GM21367 (cell line): Measurements from ENCODE around the gene ERMP1.
"Not testable (repeated sequence)": the region's sequence is repeated elsewhere in the genome, so short reads cannot be mapped to it uniquely, and the experiment has no call there.

ENCODE experiments used
- ATAC-seq: cut with Tn5 transposase; IDR thresholded peaks from one replicate; pipeline ENCODE4 v1.9.1; 2021; ENCODE audit not compliant: unreplicated experiment

Gene ERMP1

GRCh38 chr9:5784526-5785315 lies 48.2 kb downstream of the ERMP1 start:
- no peak for ATAC-seq

DNA sequence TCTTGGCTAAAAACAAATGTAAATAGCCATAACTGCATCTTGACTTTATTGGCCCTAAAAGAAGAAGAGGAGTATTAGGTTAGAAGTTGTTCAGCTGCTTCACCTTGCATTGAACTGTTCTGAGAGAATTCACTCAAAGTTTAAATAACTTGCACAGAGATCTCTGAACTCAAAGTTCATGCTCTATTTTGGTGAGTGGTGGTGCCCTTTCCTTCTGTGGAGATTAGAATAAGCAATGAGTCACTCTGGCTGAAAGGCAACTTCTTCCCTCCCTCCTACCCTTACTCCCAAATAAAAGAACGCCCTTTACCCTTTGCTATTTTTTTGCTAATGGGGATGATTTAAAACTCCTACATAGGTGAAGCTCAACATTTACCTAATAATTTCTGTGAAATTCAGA lies 48.9 kb downstream of the ERMP1 start:
- no peak for ATAC-seq

- not testable (repeated sequence) for ATAC-seq
These were observed 49.5 kb downstream of the ERMP1 start for GRCh38 chr9:5783420-5783819.

GRCh38 chr9:5779705-5780218 lies 53.2 kb downstream of the ERMP1 start:
- ATAC-seq: not testable (repeated sequence)

DNA sequence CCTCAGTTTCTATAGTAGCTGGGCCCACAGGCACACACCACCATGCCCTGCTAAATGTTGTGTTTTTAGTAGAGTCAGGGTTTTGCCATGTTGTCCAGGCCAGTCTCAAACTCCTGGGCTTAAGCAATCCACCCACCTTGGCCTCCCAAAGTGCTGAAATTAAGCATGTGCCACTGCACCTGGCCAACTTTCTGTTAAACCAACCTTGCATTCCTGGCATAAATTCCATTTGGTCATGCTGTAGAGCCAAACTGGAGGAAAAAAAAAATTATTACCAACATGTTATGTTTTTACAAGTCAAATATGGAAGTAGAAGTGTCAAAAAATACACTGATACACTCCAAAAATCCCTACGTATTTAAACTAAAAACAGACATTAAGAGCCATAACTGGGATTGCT lies 54.1 kb downstream of the ERMP1 start:
- ATAC-seq: no peak

DNA sequence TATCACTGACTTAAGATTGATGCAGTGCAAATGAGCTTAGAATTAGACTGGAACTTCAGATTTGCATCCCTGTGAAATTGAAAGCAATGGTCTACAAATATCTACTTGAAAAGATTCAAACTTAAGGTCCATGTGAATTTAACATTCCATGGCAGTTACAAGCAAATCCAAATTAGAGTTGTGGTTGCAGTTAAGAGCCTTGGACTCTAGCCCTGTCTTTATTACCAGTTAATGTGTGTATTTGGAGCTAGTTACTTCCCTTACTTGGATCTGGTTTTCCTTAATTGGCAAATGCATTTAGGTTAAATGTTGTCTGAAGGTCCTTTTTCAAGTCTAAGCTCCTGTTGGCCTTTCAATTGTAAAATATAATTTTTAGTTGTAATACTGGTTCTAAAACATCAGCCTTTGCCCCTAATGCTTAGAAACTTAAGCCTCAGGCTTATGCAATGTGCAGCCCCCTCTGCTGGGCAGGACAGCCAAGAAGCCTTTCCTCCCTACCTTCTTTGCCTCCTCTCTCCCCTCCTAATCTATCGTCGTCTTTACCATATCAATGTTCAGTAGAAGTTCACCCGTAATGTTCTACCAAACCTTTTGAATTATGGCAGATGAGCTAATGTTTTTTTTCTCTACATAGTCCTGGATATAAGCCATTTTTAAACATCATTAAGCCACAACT lies 59.5 kb downstream of the ERMP1 start:
- no peak for ATAC-seq

GRCh38 chr9:5767968-5768932 lies 64.7 kb downstream of the ERMP1 start:
- no peak for ATAC-seq

DNA sequence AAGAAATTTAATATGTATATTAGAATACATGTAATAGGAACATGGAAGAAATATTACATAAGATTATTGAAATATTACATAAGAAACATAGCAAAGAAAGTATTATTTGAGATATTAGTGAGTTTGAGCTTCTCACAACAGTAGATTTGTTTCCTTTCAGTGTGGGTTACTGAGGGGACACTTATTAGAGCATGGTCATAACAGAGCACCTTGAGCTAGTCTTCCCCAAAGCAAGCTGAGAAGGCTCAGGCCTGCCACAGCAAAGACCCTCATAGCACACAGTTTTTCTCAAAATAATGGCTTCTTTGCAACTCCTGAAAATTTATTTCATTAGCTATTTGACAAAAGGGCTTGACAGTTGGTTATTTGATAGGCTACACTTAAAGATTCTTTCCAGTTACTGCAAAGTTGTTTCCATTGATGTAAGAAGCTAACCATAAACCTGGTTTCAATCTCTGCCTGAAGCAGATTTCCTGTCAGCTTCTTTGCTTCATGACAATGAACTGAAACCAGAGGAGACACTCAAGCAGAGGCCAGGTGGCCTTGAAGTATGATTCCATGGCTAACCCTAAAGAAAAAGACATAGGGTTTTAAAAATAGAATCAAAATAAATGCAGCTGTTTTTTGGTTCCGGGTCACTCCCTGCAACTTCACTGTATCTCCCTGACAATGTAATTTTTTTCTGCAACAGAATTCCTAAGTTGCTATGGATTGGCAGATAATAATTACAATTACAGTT lies 68.6 kb downstream of the ERMP1 start:
- ATAC-seq: peak; percentile 90

DNA sequence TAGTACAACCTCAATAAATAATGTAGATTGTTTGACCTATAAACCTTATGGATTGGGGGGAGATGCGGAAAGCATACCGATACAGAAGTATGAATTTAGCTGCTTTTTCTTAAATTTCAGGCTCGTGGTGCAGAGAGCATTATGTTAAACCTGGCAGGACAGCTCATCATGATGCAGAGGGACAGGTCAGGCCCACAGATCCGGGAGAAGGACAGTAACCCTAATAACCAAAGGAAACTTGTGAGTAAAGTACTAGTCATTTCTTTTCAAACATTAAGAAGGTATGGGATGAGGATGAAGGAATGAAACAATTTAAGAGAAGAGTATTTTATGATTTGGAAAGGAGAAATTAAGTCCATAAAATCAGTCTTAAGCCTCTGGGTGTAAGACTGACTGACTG lies 70.5 kb downstream of the ERMP1 start:
- ATAC-seq: no peak

DNA sequence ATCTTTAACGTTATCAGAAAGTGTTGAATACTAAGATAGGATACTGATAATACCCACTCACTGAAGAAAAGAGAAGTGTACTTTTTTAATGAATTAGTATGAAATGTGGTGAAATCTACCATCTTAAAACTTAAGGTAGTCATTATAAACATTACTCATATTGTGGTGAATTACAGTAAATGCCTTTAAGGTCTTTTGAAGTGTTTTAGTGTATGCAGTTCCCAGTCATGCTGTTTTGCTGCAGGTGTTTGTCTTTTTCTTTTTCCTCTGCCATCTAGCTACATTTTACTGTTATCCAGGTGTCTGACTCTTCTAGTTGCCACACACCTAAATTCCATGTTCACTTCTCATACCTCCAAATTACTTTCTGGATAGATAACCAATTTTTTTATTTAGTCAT lies 72.6 kb downstream of the ERMP1 start:
- no peak for ATAC-seq

DNA sequence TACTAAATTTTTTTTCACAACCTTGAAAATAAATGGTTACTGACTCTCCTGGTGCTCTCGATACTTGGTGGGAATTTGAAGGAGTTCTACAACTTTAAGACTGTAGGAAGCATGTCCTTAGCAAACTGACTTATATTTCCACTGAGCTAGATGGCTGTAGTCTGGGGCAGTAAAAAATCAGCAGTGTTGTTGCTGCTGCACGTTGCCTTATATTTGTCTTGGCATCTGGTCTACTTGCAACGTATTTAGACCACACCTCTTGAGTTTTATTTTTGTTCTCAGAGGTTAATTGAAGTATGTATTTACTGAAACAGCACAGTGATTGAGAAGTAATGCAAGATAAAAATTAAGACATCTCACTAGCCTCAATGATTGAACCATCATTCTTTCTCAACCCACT lies 76.3 kb downstream of the ERMP1 start:
- no peak for ATAC-seq

DNA sequence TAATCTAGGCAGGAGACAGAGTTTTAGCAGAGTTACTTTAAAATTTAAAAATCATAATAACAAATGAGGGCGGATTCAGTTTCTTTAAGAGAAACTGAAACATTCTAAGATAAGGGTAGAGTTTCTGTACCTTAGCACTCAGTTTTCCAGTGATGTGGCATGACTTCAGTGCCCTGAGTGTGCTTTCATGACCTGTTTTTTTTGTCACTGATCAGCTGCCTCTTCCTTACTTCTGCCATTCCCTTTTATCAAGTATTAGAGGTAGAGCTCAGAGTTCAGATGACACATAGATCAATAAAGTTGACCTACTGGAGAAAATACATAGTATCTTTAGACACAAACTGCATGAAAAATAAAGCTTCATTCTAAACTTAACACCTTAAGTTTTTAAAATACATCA lies 82.3 kb downstream of the ERMP1 start:
- no peak for ATAC-seq

- ATAC-seq: no peak
These were observed 83.6 kb downstream of the ERMP1 start for GRCh38 chr9:5749306-5749705.

- no peak for ATAC-seq
These were observed 84.5 kb downstream of the ERMP1 start for GRCh38 chr9:5748438-5748837.

- ATAC-seq: no peak
These were observed 89.8 kb downstream of the ERMP1 start for GRCh38 chr9:5743109-5743508.

- no peak for ATAC-seq
These were observed 96.2 kb downstream of the ERMP1 start for GRCh38 chr9:5736563-5737346.

GRCh38 chr9:5735072-5735471 lies 97.8 kb downstream of the ERMP1 start:
- no peak for ATAC-seq
